MCF 10A (cell line): ENCODE measurements around the gene DDX54. TPM values are rescaled to one million over a fixed set of nuclear protein-coding genes. Genes with fewer than 3 reads are reported as not detected.

Experiments used
- BruUV-seq: library from RNA; stranded (reverse); fragments of 400-500 nt; replicated peaks from 2 replicates; lab custom pipeline; 2021; lab: Mats Ljungman, UMichigan
- CTCF ChIA-PET: fragments of 300-600 bp; sonication (Branson Sonifier 250); formaldehyde crosslinking; extraction: SDS; loops from one replicate; lab custom pipeline; 2021; ENCODE audit warnings: antibody characterized with exemption, inconsistent platforms; lab: Yijun Ruan, JAX
- POLR2A ChIA-PET: fragments of 300-600, 350-650 bp; sonication (Branson Sonifier 250); formaldehyde crosslinking; extraction: SDS; loops from one replicate; lab custom pipeline; 2020; ENCODE audit warnings: antibody characterized with exemption, inconsistent platforms; lab: Yijun Ruan, JAX
- DNase-seq: peaks from one replicate; pipeline ENCODE4 v3.0.0-alpha.2; 2018; ENCODE audit not compliant: unreplicated experiment
- H3K27ac Mint-ChIP-seq: one replicate; pipeline ENCODE4 v1.8.0; 2022; ENCODE audit warnings: mild to moderate bottlenecking, low read depth, mixed read lengths; ENCODE audit not compliant: unreplicated experiment
- H3K27me3 Mint-ChIP-seq: one replicate; pipeline ENCODE4 v1.8.0; 2022; ENCODE audit warnings: mixed read lengths; ENCODE audit not compliant: insufficient read depth, unreplicated experiment
- H3K36me3 Mint-ChIP-seq: one replicate; pipeline ENCODE4 v1.8.0; 2022; ENCODE audit warnings: mild to moderate bottlenecking, moderate library complexity, mixed read lengths; ENCODE audit not compliant: insufficient read depth, unreplicated experiment
- H3K4me1 Mint-ChIP-seq: one replicate; pipeline ENCODE4 v1.8.0; 2022; ENCODE audit warnings: mixed read lengths; ENCODE audit not compliant: insufficient read depth, unreplicated experiment
- H3K4me3 Mint-ChIP-seq: one replicate; pipeline ENCODE4 v1.8.0; 2022; ENCODE audit warnings: mild to moderate bottlenecking, moderate library complexity, mixed read lengths; ENCODE audit not compliant: unreplicated experiment
- H3K9me3 Mint-ChIP-seq: one replicate; pipeline ENCODE4 v1.8.0; 2022; ENCODE audit warnings: mixed read lengths; ENCODE audit not compliant: unreplicated experiment
- intact Hi-C: fragments of 100-400 bp; cut with micrococcal nuclease; formaldehyde crosslinking; loops from 2 replicates; pipeline ENCODE4 v1.14.1; 2022
- total RNA-seq: library from RNA; stranded (reverse); gene quantifications from 2 replicates; pipeline ENCODE4 v1.2.3, GENCODE V29; 2022
- TF ChIP-seq, protein P1 (sequence below): fragments of 200-600 bp; IDR thresholded peaks from one replicate; pipeline ENCODE4 v1.8.0; 2022; ENCODE audit warnings: antibody characterized with exemption, mild to moderate bottlenecking; ENCODE audit not compliant: unreplicated experiment

DDX54 gene
- total RNA-seq, 1 experiment from 2014 or later: 75.8 TPM

GRCh38 chr12:113140706-113141105, 44.6 kb downstream of the DDX54 start:
- TF ChIP-seq, protein P1, sequence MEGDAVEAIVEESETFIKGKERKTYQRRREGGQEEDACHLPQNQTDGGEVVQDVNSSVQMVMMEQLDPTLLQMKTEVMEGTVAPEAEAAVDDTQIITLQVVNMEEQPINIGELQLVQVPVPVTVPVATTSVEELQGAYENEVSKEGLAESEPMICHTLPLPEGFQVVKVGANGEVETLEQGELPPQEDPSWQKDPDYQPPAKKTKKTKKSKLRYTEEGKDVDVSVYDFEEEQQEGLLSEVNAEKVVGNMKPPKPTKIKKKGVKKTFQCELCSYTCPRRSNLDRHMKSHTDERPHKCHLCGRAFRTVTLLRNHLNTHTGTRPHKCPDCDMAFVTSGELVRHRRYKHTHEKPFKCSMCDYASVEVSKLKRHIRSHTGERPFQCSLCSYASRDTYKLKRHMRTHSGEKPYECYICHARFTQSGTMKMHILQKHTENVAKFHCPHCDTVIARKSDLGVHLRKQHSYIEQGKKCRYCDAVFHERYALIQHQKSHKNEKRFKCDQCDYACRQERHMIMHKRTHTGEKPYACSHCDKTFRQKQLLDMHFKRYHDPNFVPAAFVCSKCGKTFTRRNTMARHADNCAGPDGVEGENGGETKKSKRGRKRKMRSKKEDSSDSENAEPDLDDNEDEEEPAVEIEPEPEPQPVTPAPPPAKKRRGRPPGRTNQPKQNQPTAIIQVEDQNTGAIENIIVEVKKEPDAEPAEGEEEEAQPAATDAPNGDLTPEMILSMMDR: no peak
- CTCF ChIA-PET: interaction anchor here (0.7 to 1.3 kb wide), 3 partner anchors 26 to 147 kb away, joined by 4 to 9 read pairs (median 4); no protein-coding TSS in a partner anchor
- BruUV-seq: no TSS peak
- Mint-ChIP-seq H3K36me3 (no peaks in the 10 kb centered on the region), H3K4me3 (no peak overlapping the region), H3K4me1 (peaks cover under 1% of the 10 kb centered on the region), H3K27ac (no peak overlapping the region), H3K9me3 (no peaks in the 10 kb centered on the region), H3K27me3 (no peaks in the 10 kb centered on the region)
- intact Hi-C loops: no loop called here
- POLR2A ChIA-PET: interaction anchor here (0.6 kb wide), 1 partner anchor 11 kb away, joined by 4 read pairs; no protein-coding TSS in a partner anchor
- no peak for DNase-seq

DNA sequence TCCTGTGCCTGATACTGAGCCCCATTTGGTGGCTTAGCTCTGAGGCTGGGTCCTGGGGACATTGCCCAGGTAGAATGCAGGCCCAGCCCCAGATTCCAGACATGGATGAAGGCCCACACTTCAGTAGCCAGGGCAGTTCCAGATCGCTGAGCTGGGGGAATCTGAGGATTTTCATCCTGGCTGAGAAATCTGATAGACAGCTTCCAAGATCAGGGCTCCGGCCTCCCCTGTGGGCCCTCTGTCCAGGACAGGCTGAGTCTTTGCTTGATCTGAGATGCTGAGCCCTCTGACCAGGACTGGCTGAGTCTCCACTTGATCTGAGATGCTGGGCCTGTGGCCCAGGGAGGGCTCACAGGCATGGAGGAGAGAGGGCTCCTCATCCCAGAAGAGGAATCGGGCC, 46.5 kb downstream of the DDX54 start:
- CTCF ChIA-PET: interaction anchor here (0.6 kb wide), 1 partner anchor 807 kb away, joined by 4 read pairs; no protein-coding TSS in a partner anchor
- Mint-ChIP-seq H3K27me3 (no peaks in the 10 kb centered on the region), H3K9me3 (no peaks in the 10 kb centered on the region), H3K36me3 (no peaks in the 10 kb centered on the region), H3K27ac (no peak overlapping the region), H3K4me1 (no peaks in the 10 kb centered on the region), H3K4me3 (no peak overlapping the region)
- BruUV-seq: no TSS peak
- intact Hi-C loops: no loop called here
- POLR2A ChIA-PET: no interaction called here
- TF ChIP-seq, protein P1: no peak
- no peak for DNase-seq

- Mint-ChIP-seq H3K36me3 (no peaks in the 10 kb centered on the region), H3K4me3 (no peak overlapping the region), H3K27me3 (no peaks in the 10 kb centered on the region), H3K9me3 (no peaks in the 10 kb centered on the region), H3K4me1 (no peaks in the 10 kb centered on the region), H3K27ac (no peak overlapping the region)
- no peak for DNase-seq
- CTCF ChIA-PET: no interaction called here
- intact Hi-C loops: no loop called here
- TF ChIP-seq, protein P1: no peak
- POLR2A ChIA-PET: no interaction called here
- no TSS peak for BruUV-seq
Measured at GRCh38 chr12:113137861-113138783, 47.2 kb downstream of the DDX54 start.

DNA sequence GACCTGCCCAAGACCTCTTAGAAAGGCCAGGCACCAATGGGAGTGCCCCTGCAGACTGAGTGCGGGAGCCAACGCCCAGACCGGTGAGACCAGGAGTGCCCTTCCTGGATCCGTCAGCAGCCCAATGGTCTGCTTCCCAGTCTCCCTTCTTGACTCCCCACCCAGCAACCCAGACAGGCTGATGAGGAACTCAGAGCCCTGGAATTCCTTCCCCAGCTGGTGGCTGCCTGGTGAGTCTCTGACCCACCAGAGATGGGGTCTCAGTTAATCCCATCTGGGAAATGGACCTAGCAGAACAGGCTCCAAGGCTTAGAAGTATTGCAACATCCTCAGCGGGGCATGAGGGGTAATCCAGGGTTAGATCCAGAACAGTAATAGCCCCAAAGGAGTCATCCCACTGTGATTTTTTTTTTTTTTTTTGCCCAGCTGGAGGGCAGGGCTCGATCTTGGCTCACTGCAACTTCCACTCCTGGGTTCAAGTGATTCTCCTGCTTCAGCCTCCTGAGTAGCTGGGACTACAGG, 48.2 kb downstream of the DDX54 start:
- intact Hi-C loops: no loop called here
- H3K27me3 Mint-ChIP-seq: no peaks in the 10 kb centered on the region
- H3K9me3 Mint-ChIP-seq: no peaks in the 10 kb centered on the region

More for the DNA sequence above, 48.2 kb downstream of the DDX54 start:
- ChIA-PET POLR2A (no interaction called here), CTCF (interaction anchor here (1.0 kb wide), 1 partner anchor 129 kb away, joined by 3 read pairs; no protein-coding TSS in a partner anchor)
- Mint-ChIP-seq H3K4me3 (no peak overlapping the region), H3K4me1 (no peaks in the 10 kb centered on the region), H3K36me3 (no peaks in the 10 kb centered on the region), H3K27ac (no peak overlapping the region)
- DNase-seq: no peak
- BruUV-seq: no TSS peak
- TF ChIP-seq, protein P1: no peak
